Mononuclear cell (primary cell): ENCODE measurements around the gene MPC2. TPM values are rescaled to one million over a fixed set of nuclear protein-coding genes. Genes with fewer than 3 reads are reported as not detected.
"Not testable (repeated sequence)": the region's sequence is repeated elsewhere in the genome, so short reads cannot be mapped to it uniquely, and the experiment has no call there.

Source experiments
- H3K27me3 ChIP-seq: 2 replicates; pipeline ENCODE4 v1.6.0; 2011; ENCODE audit warnings: low read length, control low read depth; ENCODE audit not compliant: insufficient read depth
- H3K4me1 ChIP-seq: 2 replicates; pipeline ENCODE4 v1.5.1; 2011; ENCODE audit warnings: mild to moderate bottlenecking, low read length, control low read depth; ENCODE audit not compliant: insufficient read depth
- H3K4me3 ChIP-seq: 2 replicates; pipeline ENCODE4 v1.5.1; 2011; ENCODE audit warnings: mild to moderate bottlenecking, low read length, moderate library complexity
- H3K9me3 ChIP-seq: 2 replicates; pipeline ENCODE4 v1.5.1; 2011; ENCODE audit warnings: low read depth, mild to moderate bottlenecking, control low read depth, low read length
- total RNA-seq: library from RNA; depleted of rRNA; stranded (reverse); fragments of >200 nt; gene quantifications from one replicate; pipeline ENCODE4 v1.2.3, GENCODE V29; 2012

MPC2 gene
- total RNA-seq, 1 donor: 17.1 TPM

- H3K27me3 ChIP-seq: no peaks in the 10 kb centered on the region
- H3K4me1 ChIP-seq: no peaks in the 10 kb centered on the region
- peaks cover 9% of the 10 kb centered on the region for H3K9me3 ChIP-seq
- no peak overlapping the region for H3K4me3 ChIP-seq
These were observed 32.2 kb downstream of the MPC2 start for GRCh38 chr1:167904652-167905130.

GRCh38 chr1:167900907-167901306 is 36.0 kb downstream of the MPC2 start:
- H3K4me1 ChIP-seq: no peaks in the 10 kb centered on the region
- no peaks in the 10 kb centered on the region for H3K9me3 ChIP-seq
- no peaks in the 10 kb centered on the region for H3K27me3 ChIP-seq
- H3K4me3 ChIP-seq: no peak overlapping the region

GRCh38 chr1:167899253-167899681 is 37.6 kb downstream of the MPC2 start:
- Histone ChIP-seq H3K27me3 (no peaks in the 10 kb centered on the region), H3K4me3 (no peak overlapping the region), H3K9me3 (no peaks in the 10 kb centered on the region), H3K4me1 (no peaks in the 10 kb centered on the region)

GRCh38 chr1:167898578-167899222 is 38.2 kb downstream of the MPC2 start:
- no peaks in the 10 kb centered on the region for H3K4me1 ChIP-seq

GRCh38 chr1:167893798-167894197 is 43.1 kb downstream of the MPC2 start:
- Histone ChIP-seq H3K4me3 (no peak overlapping the region), H3K4me1 (no peaks in the 10 kb centered on the region), H3K27me3 (no peaks in the 10 kb centered on the region), H3K9me3 (no peaks in the 10 kb centered on the region)

More at GRCh38 chr1:167898578-167899222, 38.2 kb downstream of the MPC2 start:
- Histone ChIP-seq H3K9me3 (no peaks in the 10 kb centered on the region), H3K27me3 (no peaks in the 10 kb centered on the region), H3K4me3 (no peak overlapping the region)

- H3K9me3 ChIP-seq: no peaks in the 10 kb centered on the region
- no peak overlapping the region for H3K4me3 ChIP-seq
- H3K4me1 ChIP-seq: no peaks in the 10 kb centered on the region
- no peaks in the 10 kb centered on the region for H3K27me3 ChIP-seq
These were observed 46.5 kb downstream of the MPC2 start for GRCh38 chr1:167890400-167890799.

- H3K4me1 ChIP-seq, H3K9me3 ChIP-seq, H3K4me3 ChIP-seq, H3K27me3 ChIP-seq: not testable (repeated sequence)
These were observed 49.7 kb downstream of the MPC2 start for GRCh38 chr1:167887187-167887586.

GRCh38 chr1:167882376-167882775 is 54.5 kb downstream of the MPC2 start:
- Histone ChIP-seq H3K4me1 (no peaks in the 10 kb centered on the region), H3K9me3 (no peaks in the 10 kb centered on the region), H3K27me3 (no peaks in the 10 kb centered on the region), H3K4me3 (no peak overlapping the region)

GRCh38 chr1:167881786-167882185 is 55.1 kb downstream of the MPC2 start:
- Histone ChIP-seq H3K4me3 (no peak overlapping the region), H3K9me3 (no peaks in the 10 kb centered on the region), H3K27me3 (no peaks in the 10 kb centered on the region), H3K4me1 (no peaks in the 10 kb centered on the region)

GRCh38 chr1:167881069-167881468 is 55.8 kb downstream of the MPC2 start:
- no peaks in the 10 kb centered on the region for H3K27me3 ChIP-seq
- no peak overlapping the region for H3K4me3 ChIP-seq
- no peaks in the 10 kb centered on the region for H3K4me1 ChIP-seq
- no peaks in the 10 kb centered on the region for H3K9me3 ChIP-seq

GRCh38 chr1:167880580-167881021 is 56.3 kb downstream of the MPC2 start:
- Histone ChIP-seq H3K27me3 (no peaks in the 10 kb centered on the region), H3K4me1 (no peaks in the 10 kb centered on the region), H3K4me3 (no peak overlapping the region), H3K9me3 (no peaks in the 10 kb centered on the region)

GRCh38 chr1:167879508-167879907 is 57.4 kb downstream of the MPC2 start:
- Histone ChIP-seq H3K27me3 (no peaks in the 10 kb centered on the region), H3K9me3 (no peaks in the 10 kb centered on the region), H3K4me1 (no peaks in the 10 kb centered on the region), H3K4me3 (no peak overlapping the region)

- Histone ChIP-seq H3K27me3 (no peaks in the 10 kb centered on the region), H3K4me3 (no peak overlapping the region), H3K9me3 (no peaks in the 10 kb centered on the region), H3K4me1 (no peaks in the 10 kb centered on the region)
These were observed 58.3 kb downstream of the MPC2 start for GRCh38 chr1:167878372-167879160.

- H3K9me3 ChIP-seq: no peaks in the 10 kb centered on the region
- no peak overlapping the region for H3K4me3 ChIP-seq
- no peaks in the 10 kb centered on the region for H3K27me3 ChIP-seq
- no peaks in the 10 kb centered on the region for H3K4me1 ChIP-seq
These were observed 60.2 kb downstream of the MPC2 start for GRCh38 chr1:167876597-167877175.

GRCh38 chr1:167871331-167871730 is 65.5 kb downstream of the MPC2 start:
- Histone ChIP-seq H3K27me3 (no peaks in the 10 kb centered on the region), H3K9me3 (no peaks in the 10 kb centered on the region), H3K4me3 (no peak overlapping the region), H3K4me1 (no peaks in the 10 kb centered on the region)
